OCI-LY3 (cell line): Measurements from ENCODE around the gene HHAT.
A peak's percentile ranks its signal among the peaks of the same experiment; 100 is the strongest.

Experiments used
- H2AFZ ChIP-seq: fragments of 200-600, 300-600 bp; shearing (Covaris generic); 2 replicates; pipeline ENCODE4 v1.6.0; 2014; ENCODE audit warnings: antibody characterized with exemption, low read depth, low read length
- H3K27ac ChIP-seq: fragments of 200-600, 300-600 bp; sonication (generic); 2 replicates; pipeline ENCODE4 v1.5.1; 2014; ENCODE audit warnings: mild to moderate bottlenecking, low read length, moderate library complexity, mixed read lengths
- H3K27me3 ChIP-seq: fragments of 200-600, 300-600 bp; sonication (generic); 2 replicates; pipeline ENCODE4 v1.6.1; 2014; ENCODE audit warnings: low read depth, low read length, mixed read lengths
- H3K36me3 ChIP-seq: fragments of 200-600, 300-600 bp; sonication (generic); replicated peaks from 2 replicates; pipeline ENCODE3; 2014; ENCODE audit warnings: low read depth, low read length, mixed read lengths
- H3K4me1 ChIP-seq: fragments of 300-600, 200-600 bp; sonication (generic); 2 replicates; pipeline ENCODE4 v1.6.1; 2014; ENCODE audit warnings: low read length, mixed read lengths
- H3K4me2 ChIP-seq: fragments of 200-600, 300-600 bp; sonication (generic); 2 replicates; pipeline ENCODE4 v1.6.1; 2014; ENCODE audit warnings: low read length, mixed read lengths
- H3K4me3 ChIP-seq: fragments of 300-600, 200-600 bp; sonication (generic); 2 replicates; pipeline ENCODE4 v1.5.1; 2014; ENCODE audit warnings: antibody characterized with exemption, mild to moderate bottlenecking, low read length, moderate library complexity
- H3K79me2 ChIP-seq: fragments of 300-600, 200-600 bp; shearing (Covaris generic); 2 replicates; pipeline ENCODE4 v1.6.1; 2014; ENCODE audit warnings: mild to moderate bottlenecking, low read length, mixed read lengths
- H3K9ac ChIP-seq: fragments of 300-600, 200-600 bp; shearing (Covaris generic); 2 replicates; pipeline ENCODE4 v1.6.0; 2014; ENCODE audit warnings: mild to moderate bottlenecking, low read length, moderate library complexity
- H3K9me3 ChIP-seq: fragments of 200-600, 300-600 bp; shearing (Covaris generic); 2 replicates; pipeline ENCODE4 v1.6.1; 2014; ENCODE audit warnings: low read length, mixed read lengths; ENCODE audit not compliant: insufficient read depth
- H4K20me1 ChIP-seq: fragments of 200-600, 300-600 bp; sonication (generic); 2 replicates; pipeline ENCODE4 v1.6.1; 2016; ENCODE audit warnings: low read length, mixed read lengths; ENCODE audit not compliant: insufficient read depth
- EZH2phosphoT487 ChIP-seq: fragments of 200-600 bp; shearing (Covaris generic); IDR thresholded peaks from 2 replicates; pipeline ENCODE4 v1.6.1; 2018; ENCODE audit warnings: antibody characterized with exemption, mixed run types, low read depth
- TF ChIP-seq, protein P1 (sequence below): fragments of 200-600, 300-600 bp; sonication (generic); IDR thresholded peaks from 2 replicates; pipeline ENCODE4 v1.5.1; 2014; ENCODE audit warnings: antibody characterized with exemption, low read length, low read depth

The HHAT gene

GRCh38 chr1:210342986-210343780 lies 14.5 kb downstream of the HHAT start:
- no peaks in the 10 kb centered on the region for H3K36me3 ChIP-seq
- peak overlapping the region; percentile 73 for H3K4me3 ChIP-seq
- H3K4me2 ChIP-seq: peak overlapping the region; percentile 87
- 0 out of 2 replicates have a peak, but pooled peaks cover 7% of the 10 kb centered on the region for H3K27me3 ChIP-seq
- peak overlapping the region; percentile 55 for H3K9ac ChIP-seq
- no peaks in the 10 kb centered on the region for H3K9me3 ChIP-seq
- H4K20me1 ChIP-seq: no peaks in the 10 kb centered on the region
- H2AFZ ChIP-seq: peak overlapping the region; percentile 68
- H3K4me1 ChIP-seq: peaks cover 63% of the 10 kb centered on the region
- 0 out of 2 replicates have a peak overlapping the region, but pooled peaks have one; percentile 8 for H3K27ac ChIP-seq
- TF ChIP-seq, protein P1, sequence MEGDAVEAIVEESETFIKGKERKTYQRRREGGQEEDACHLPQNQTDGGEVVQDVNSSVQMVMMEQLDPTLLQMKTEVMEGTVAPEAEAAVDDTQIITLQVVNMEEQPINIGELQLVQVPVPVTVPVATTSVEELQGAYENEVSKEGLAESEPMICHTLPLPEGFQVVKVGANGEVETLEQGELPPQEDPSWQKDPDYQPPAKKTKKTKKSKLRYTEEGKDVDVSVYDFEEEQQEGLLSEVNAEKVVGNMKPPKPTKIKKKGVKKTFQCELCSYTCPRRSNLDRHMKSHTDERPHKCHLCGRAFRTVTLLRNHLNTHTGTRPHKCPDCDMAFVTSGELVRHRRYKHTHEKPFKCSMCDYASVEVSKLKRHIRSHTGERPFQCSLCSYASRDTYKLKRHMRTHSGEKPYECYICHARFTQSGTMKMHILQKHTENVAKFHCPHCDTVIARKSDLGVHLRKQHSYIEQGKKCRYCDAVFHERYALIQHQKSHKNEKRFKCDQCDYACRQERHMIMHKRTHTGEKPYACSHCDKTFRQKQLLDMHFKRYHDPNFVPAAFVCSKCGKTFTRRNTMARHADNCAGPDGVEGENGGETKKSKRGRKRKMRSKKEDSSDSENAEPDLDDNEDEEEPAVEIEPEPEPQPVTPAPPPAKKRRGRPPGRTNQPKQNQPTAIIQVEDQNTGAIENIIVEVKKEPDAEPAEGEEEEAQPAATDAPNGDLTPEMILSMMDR: no peak
- TF ChIP-seq EZH2phosphoT487: no peak
- no peaks in the 10 kb centered on the region for H3K79me2 ChIP-seq

GRCh38 chr1:210344706-210345105 lies 16.0 kb downstream of the HHAT start:
- H2AFZ ChIP-seq: no peak overlapping the region
- no peak overlapping the region for H3K27ac ChIP-seq
- H3K4me3 ChIP-seq: no peak overlapping the region
- H4K20me1 ChIP-seq: no peaks in the 10 kb centered on the region
- H3K79me2 ChIP-seq: no peaks in the 10 kb centered on the region
- no peak overlapping the region for H3K4me2 ChIP-seq
- H3K9ac ChIP-seq: no peak overlapping the region
- peaks cover 59% of the 10 kb centered on the region for H3K4me1 ChIP-seq
- no peak for TF ChIP-seq EZH2phosphoT487
- TF ChIP-seq, protein P1: no peak
- no peaks in the 10 kb centered on the region for H3K36me3 ChIP-seq
- 0 out of 2 replicates have a peak, but pooled peaks cover 4% of the 10 kb centered on the region for H3K27me3 ChIP-seq
- H3K9me3 ChIP-seq: no peaks in the 10 kb centered on the region

DNA sequence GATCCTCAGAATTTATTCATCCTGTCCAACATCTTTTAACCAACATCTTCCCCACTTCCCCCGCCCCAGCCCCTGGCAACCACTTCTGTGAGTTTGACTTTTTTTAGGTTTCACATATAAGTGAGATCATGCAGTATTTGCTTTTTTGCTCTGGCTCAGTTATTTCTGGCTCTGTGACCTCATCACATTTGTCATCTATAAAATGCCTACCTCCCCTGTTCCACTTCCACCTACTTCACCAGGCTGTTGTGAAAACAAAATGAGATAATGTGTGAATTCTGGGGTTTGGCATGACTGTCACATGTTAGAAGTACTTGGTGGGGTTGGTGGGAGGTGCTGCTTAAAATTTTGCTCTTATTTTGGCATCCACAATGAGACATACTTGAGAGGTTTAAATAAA lies 18.4 kb downstream of the HHAT start:
- Histone ChIP-seq H2AFZ (no peak overlapping the region), H3K27me3 (0 out of 2 replicates have a peak, but pooled peaks cover 3% of the 10 kb centered on the region), H3K9ac (no peak overlapping the region), H3K79me2 (no peaks in the 10 kb centered on the region), H3K4me2 (no peak overlapping the region; the same call in 1 of the 2 replicates), H3K9me3 (no peaks in the 10 kb centered on the region), H3K4me3 (no peak overlapping the region), H3K4me1 (peaks cover 40% of the 10 kb centered on the region), H3K27ac (no peak overlapping the region), H4K20me1 (no peaks in the 10 kb centered on the region), H3K36me3 (no peaks in the 10 kb centered on the region)
- TF ChIP-seq, protein P1: no peak
- no peak for TF ChIP-seq EZH2phosphoT487

GRCh38 chr1:210351496-210351895 lies 22.8 kb downstream of the HHAT start:
- H4K20me1 ChIP-seq: no peaks in the 10 kb centered on the region
- no peak overlapping the region for H2AFZ ChIP-seq
- H3K79me2 ChIP-seq: no peaks in the 10 kb centered on the region
- H3K9me3 ChIP-seq: no peaks in the 10 kb centered on the region
- peaks cover 30% of the 10 kb centered on the region for H3K4me1 ChIP-seq
- no peak overlapping the region for H3K27ac ChIP-seq
- H3K36me3 ChIP-seq: no peaks in the 10 kb centered on the region
- H3K4me2 ChIP-seq: no peak overlapping the region
- no peak overlapping the region for H3K9ac ChIP-seq
- H3K27me3 ChIP-seq: no peaks in the 10 kb centered on the region
- no peak for TF ChIP-seq EZH2phosphoT487
- TF ChIP-seq, protein P1: no peak
- H3K4me3 ChIP-seq: no peak overlapping the region
